Germinal center (tissue), 1 donor: ENCODE results near the gene UBASH3A.
"Not testable (repeated sequence)": the region's sequence is repeated elsewhere in the genome, so short reads cannot be mapped to it uniquely, and the experiment has no call there.

ENCODE experiments used
- DNase-seq: peaks from one replicate; pipeline ENCODE4 v3.0.0; 2012; ENCODE audit warnings: mixed read lengths, low spot score

UBASH3A gene

GRCh38 chr21:42468491-42469131 lies 64.9 kb downstream of the UBASH3A start:
- no peak for DNase-seq

GRCh38 chr21:42469272-42469671 lies 65.6 kb downstream of the UBASH3A start:
- peak; percentile 42 for DNase-seq

- DNase-seq, result not testable (repeated sequence)
Measured at GRCh38 chr21:42469726-42470125, 66.0 kb downstream of the UBASH3A start.

GRCh38 chr21:42471206-42471605 lies 67.5 kb downstream of the UBASH3A start:
- DNase-seq, result no peak

- no peak for DNase-seq
Measured at GRCh38 chr21:42471716-42472330, 68.1 kb downstream of the UBASH3A start.

GRCh38 chr21:42472521-42472920 lies 68.8 kb downstream of the UBASH3A start:
- no peak for DNase-seq

GRCh38 chr21:42473498-42474042 lies 69.9 kb downstream of the UBASH3A start:
- DNase-seq, result no peak

- no peak for DNase-seq
Measured at GRCh38 chr21:42474043-42474831, 70.5 kb downstream of the UBASH3A start.

- DNase-seq, result no peak
Measured at GRCh38 chr21:42475036-42475435, 71.3 kb downstream of the UBASH3A start.

GRCh38 chr21:42475526-42476387 lies 72.1 kb downstream of the UBASH3A start:
- DNase-seq, result no peak

GRCh38 chr21:42476388-42477331 lies 73.0 kb downstream of the UBASH3A start:
- DNase-seq, result no peak

GRCh38 chr21:42478504-42478903 lies 74.8 kb downstream of the UBASH3A start:
- no peak for DNase-seq

- DNase-seq, result no peak
Measured at GRCh38 chr21:42479582-42479981, 75.9 kb downstream of the UBASH3A start.

GRCh38 chr21:42480736-42481135 lies 77.0 kb downstream of the UBASH3A start:
- no peak for DNase-seq

GRCh38 chr21:42481169-42481568 lies 77.5 kb downstream of the UBASH3A start:
- no peak for DNase-seq

GRCh38 chr21:42484966-42485365 lies 81.3 kb downstream of the UBASH3A start:
- no peak for DNase-seq

- DNase-seq, result no peak
Measured at GRCh38 chr21:42486072-42486471, 82.4 kb downstream of the UBASH3A start.

- DNase-seq, result no peak
Measured at GRCh38 chr21:42486531-42486930, 82.8 kb downstream of the UBASH3A start.

GRCh38 chr21:42489006-42489563 lies 85.4 kb downstream of the UBASH3A start:
- DNase-seq, result no peak

- no peak for DNase-seq
Measured at GRCh38 chr21:42489991-42490390, 86.3 kb downstream of the UBASH3A start.
